ENCODE data around the gene ACTL7A. TPM values are rescaled to one million over a fixed set of nuclear protein-coding genes. Genes with fewer than 3 reads are reported as not detected.

Gene ACTL7A
- total and polyA plus RNA-seq, 11 donors: not detected

- TF ChIP-seq POLR2A (IDR thresholded peaks at IDR 0.05): no peak
- TF ChIP-seq CTCF (IDR thresholded peaks at IDR 0.05): no peak
- 94 to 97% (median 94%) methylated on average over 3 of the region's 3 CpGs for WGBS, 4 donors
- no peaks in the 10 kb centered on the region for H3K27me3 ChIP-seq
- H3K36me3 ChIP-seq: peaks cover 0 to 98% (median 94%) of the 10 kb centered on the region in 9 donors
- DNase-seq: no peak
- no peaks in the 10 kb centered on the region for H3K9me3 ChIP-seq
- H3K27ac ChIP-seq: no peak overlapping the region
- H3K4me3 ChIP-seq: no peak overlapping the region
- no peaks in the 10 kb centered on the region for H3K4me1 ChIP-seq
- ATAC-seq: no peak
- intact Hi-C loops (cut with DNase I): no loop called here
These were observed 42.1 kb downstream of the ACTL7A start for GRCh38 chr9:108904161-108904560.

- ATAC-seq: no peak
- Histone ChIP-seq H3K27me3 (no peaks in the 10 kb centered on the region), H3K4me3 (no peak overlapping the region), H3K4me1 (no peaks in the 10 kb centered on the region), H3K36me3 (peaks cover 0 to 98% (median 94%) of the 10 kb centered on the region in 9 donors), H3K9me3 (no peaks in the 10 kb centered on the region), H3K27ac (no peak overlapping the region)
- intact Hi-C loops (cut with DNase I): no loop called here
- TF ChIP-seq POLR2A (IDR thresholded peaks at IDR 0.05) (no peak), CTCF (IDR thresholded peaks at IDR 0.05) (no peak)
- 92 to 98% (median 94%) methylated on average over 2 of the region's 2 CpGs for WGBS, 4 donors
- DNase-seq: no peak
These were observed 43.4 kb downstream of the ACTL7A start for GRCh38 chr9:108905494-108905893.

- Histone ChIP-seq H3K36me3 (peaks cover 0 to 99% (median 91%) of the 10 kb centered on the region in 9 donors), H3K27ac (no peak overlapping the region), H3K4me3 (no peak overlapping the region), H3K9me3 (no peaks in the 10 kb centered on the region), H3K4me1 (no peaks in the 10 kb centered on the region), H3K27me3 (no peaks in the 10 kb centered on the region)
- TF ChIP-seq POLR2A (IDR thresholded peaks at IDR 0.05) (no peak), CTCF (IDR thresholded peaks at IDR 0.05) (no peak)
- intact Hi-C loops (cut with DNase I): no loop called here
- ATAC-seq (no peak), DNase-seq (no peak)
These were observed 48.3 kb downstream of the ACTL7A start for GRCh38 chr9:108910402-108910801.

- WGBS, 4 donors: 88 to 98% (median 96%) methylated on average over 2 of the region's 2 CpGs
- intact Hi-C loops (cut with DNase I): no loop called here
- H3K36me3 ChIP-seq: peaks cover 0 to 99% (median 92%) of the 10 kb centered on the region in 9 donors
- H3K4me3 ChIP-seq: no peak overlapping the region
- no peaks in the 10 kb centered on the region for H3K4me1 ChIP-seq
- TF ChIP-seq CTCF (IDR thresholded peaks at IDR 0.05): no peak
- no peak for TF ChIP-seq POLR2A (IDR thresholded peaks at IDR 0.05)
- H3K27ac ChIP-seq: no peak overlapping the region
- no peaks in the 10 kb centered on the region for H3K9me3 ChIP-seq
- no peaks in the 10 kb centered on the region for H3K27me3 ChIP-seq
- no peak for ATAC-seq
- no peak for DNase-seq
These were observed 48.8 kb downstream of the ACTL7A start for GRCh38 chr9:108910914-108911313.
